ENCODE data around the gene MAN2C1. TPM values are rescaled to one million over a fixed set of nuclear protein-coding genes. Genes with fewer than 3 reads are reported as not detected.
"Not testable (repeated sequence)": the region's sequence is repeated elsewhere in the genome, so short reads cannot be mapped to it uniquely, and the experiment has no call there.

The MAN2C1 gene
- total RNA-seq, 2 donors from 2014 or later: 192 to 211 TPM

- intact Hi-C loops (cut with DNase I, micrococcal nuclease); ATAC-seq; DNase-seq: not testable (repeated sequence)
These were observed 19.1 kb downstream of the MAN2C1 start for GRCh38 chr15:75349351-75349669.

GRCh38 chr15:75348562-75349350 lies 19.7 kb downstream of the MAN2C1 start:
- ATAC-seq (peak; percentile 26), DNase-seq (peak; percentile 35 to 40)
- intact Hi-C loops (cut with DNase I, micrococcal nuclease): no loop called here

DNA sequence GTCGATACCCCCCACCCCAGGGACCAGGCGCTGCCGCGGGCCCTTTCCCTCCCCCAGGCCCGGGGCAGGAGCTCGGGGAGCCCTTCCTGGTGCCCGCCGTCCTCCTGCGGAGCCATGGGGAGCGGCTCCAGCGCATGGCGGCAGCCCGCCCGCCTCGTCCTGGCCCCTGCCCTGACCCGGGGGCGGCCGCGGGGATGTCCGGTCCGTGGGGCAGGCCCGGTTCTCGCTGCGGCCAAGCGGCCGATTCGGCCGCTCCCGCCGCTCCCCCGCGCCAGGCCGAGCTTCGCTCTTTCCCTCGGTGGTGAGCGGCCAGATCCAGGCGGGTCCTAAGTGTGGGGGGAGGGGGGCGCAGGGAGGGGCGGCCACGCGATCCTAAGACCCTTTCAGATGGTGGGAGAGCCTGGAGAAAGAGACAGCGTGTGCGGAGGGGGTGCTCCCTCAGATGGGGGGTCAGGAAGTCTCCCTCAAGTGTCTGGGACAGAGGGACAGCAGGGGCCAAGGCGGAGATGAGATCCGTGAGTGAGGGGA lies 20.3 kb downstream of the MAN2C1 start:
- DNase-seq (peak in 1 of 2 donors; percentile 51), ATAC-seq (peak; percentile 51)
- intact Hi-C loops (cut with DNase I, micrococcal nuclease): no loop called here

GRCh38 chr15:75347222-75348033 lies 21.0 kb downstream of the MAN2C1 start:
- intact Hi-C loops (cut with DNase I, micrococcal nuclease): no loop called here
- DNase-seq (peak; percentile 73 to 83), ATAC-seq (peak; percentile 78)

DNA sequence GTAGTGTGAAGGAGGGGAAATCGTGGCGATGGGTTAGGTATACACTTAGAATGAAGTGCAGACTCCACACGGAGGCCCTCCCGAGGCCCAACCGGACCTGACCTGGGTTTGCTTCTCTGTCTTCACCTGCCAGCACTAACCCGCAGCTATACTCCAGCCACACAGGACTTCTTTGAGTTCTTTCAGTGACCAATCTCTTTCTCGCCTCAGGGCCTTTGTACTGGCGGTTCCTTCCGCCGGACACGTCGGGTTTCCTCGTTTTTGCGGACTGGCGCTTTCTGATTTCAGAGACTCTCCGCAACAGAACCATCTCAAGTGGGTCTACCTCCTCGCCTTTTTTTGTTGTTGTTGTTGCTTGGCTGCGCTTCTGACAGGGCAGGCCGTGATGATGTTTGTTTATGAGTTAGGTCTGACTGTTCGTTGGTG lies 21.6 kb downstream of the MAN2C1 start, which contains the start of gene NEIL1:
Gene NEIL1, plus strand, starts transcription at position 244 of the 426 bp plus-strand sequence. CDS start 1,867 bp downstream, outside the sequence.
- DNase-seq (peak; percentile 55 to 63), ATAC-seq (peak; percentile 44)
- intact Hi-C loops (cut with DNase I, micrococcal nuclease): no loop called here

DNA sequence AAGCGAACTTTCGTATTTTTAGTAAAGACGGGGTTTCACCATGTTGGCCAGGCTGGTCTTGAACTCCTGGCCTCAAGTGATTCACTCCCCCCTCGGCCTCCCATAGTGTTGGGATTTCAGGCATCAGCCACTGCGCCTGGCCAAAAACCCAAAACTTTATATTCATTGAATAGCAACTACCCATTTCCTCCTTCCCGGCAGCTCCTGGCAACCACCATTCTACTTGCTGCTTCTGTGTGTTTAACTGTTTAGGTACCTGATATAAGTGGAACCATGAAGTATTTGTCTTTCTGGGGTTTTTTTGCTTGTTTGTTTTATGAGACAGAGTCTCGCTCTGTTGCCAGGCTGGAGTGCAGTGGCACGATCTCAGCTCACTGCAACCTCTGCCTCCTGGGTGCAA lies 24.5 kb downstream of the MAN2C1 start:
- intact Hi-C loops (cut with DNase I, micrococcal nuclease); ATAC-seq; DNase-seq: not testable (repeated sequence)

GRCh38 chr15:75342221-75342620 lies 26.2 kb downstream of the MAN2C1 start:
- DNase-seq (no peak), ATAC-seq (no peak)
- intact Hi-C loops (cut with DNase I, micrococcal nuclease): no loop called here

- intact Hi-C loops (cut with DNase I, micrococcal nuclease): no loop called here
- no peak for DNase-seq
- no peak for ATAC-seq
These were observed 28.7 kb downstream of the MAN2C1 start for GRCh38 chr15:75339531-75340240.

DNA sequence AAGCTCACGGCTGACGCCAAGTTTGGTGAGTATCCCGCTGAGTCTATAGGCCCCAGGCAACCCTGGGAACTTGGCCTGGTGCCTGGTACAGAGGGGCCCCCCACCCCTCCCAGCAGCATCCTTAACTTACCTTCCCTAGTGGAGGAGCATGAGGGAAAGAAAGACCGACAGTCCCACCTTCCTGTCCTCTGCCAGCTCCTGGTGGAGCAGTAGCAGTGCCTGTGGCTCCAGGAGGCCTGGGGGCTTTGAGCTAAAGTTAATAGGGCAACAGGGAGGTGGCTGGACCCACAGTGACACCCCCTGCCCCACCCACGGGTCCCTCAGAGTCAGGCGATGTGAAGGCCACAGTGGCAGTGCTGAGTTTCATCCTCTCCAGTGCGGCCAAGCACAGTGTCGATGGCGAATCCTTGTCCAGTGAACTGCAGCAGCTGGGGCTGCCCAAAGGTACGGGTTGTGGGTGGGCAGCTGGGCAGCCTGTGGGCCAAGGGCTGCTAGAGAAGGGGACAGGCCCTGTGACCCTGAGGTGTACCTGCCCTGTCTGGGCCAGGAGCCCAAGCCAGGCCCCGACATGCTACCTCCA lies 29.7 kb downstream of the MAN2C1 start:
- intact Hi-C loops (cut with DNase I, micrococcal nuclease): no loop called here
- DNase-seq: no peak
- no peak for ATAC-seq

DNA sequence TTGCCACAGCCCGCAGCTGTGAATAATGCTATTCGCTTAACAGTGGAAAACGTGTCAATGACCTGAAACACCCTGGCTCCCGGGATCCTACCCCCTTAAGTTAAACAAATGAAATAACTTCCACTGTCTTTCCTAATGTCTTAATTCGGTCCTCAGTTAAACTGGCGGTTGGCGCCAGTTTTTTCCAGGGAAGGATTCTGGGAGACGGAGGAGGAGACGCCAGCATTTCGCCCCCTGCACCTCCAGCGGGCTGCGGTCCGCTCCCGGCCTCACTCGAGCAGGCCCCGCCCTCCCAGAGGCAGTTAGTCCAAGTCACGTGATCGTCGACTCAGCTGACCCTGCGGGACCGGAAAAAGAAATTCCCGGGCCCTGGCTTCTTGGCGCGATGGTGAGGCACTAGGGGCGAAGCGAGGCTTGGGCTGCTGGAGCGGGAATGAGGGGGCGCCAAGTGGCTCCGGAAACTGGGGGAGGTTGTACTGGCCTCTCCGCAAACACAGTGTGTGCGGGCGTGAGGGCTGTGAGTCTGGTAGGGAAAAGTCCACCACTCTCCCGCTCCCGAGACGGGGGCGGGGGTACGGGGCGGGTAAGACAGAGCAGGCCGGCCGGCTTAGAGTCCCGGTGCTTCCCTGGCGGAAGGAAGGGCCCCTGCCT lies 32.6 kb downstream of the MAN2C1 start, which contains the start of gene COMMD4:
Gene COMMD4, plus strand, starts transcription at position 359 of the 651 bp plus-strand sequence. Its CDS starts 27 bp downstream, at position 386.
- ATAC-seq: peak; percentile 94

GRCh38 chr15:75335313-75335704 lies 33.1 kb downstream of the MAN2C1 start:
- DNase-seq (no peak), ATAC-seq (no peak)
- intact Hi-C loops (cut with DNase I, micrococcal nuclease): no loop called here

More for the DNA sequence above, 32.6 kb downstream of the MAN2C1 start, which contains the start of gene COMMD4:
- intact Hi-C loops (cut with DNase I, micrococcal nuclease): no loop called here
- peak; percentile 96 to 98 for DNase-seq

DNA sequence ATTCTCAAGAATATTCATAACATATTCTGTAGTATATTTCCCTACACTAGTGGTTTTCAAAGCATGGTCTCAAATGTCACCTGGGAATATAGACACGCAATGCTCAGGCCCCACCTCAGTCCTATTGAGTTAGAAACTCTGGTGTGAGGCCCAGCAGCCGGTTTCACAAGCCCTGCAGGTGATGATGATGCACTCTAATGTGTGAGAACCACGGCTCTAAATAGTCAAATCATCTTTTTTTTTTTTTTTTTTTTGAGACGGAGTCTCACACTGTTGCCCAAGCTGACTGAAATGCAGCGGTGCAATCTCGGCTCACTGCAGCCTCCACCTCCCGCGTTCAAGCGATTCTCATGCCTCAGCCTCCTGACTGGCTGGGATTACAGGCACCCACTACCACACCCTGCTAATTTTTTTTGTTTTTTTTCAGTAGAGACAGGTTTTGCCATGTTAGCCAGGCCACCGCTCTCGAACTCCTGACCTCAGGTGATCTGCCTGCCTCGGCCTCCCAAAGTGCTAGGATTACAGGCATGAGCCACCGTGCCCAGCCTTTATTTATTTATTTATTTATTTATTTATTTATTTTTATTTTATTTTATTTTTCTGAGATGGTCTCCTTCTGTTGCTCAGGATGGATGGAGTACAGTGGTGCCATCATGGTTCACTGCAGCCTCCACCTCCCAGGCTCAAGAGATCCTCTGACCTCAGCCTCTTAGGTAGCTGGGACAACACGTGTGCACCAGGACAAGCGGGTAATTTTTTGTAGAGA lies 34.6 kb downstream of the MAN2C1 start:
- intact Hi-C loops (cut with DNase I, micrococcal nuclease); ATAC-seq; DNase-seq: not testable (repeated sequence)

DNA sequence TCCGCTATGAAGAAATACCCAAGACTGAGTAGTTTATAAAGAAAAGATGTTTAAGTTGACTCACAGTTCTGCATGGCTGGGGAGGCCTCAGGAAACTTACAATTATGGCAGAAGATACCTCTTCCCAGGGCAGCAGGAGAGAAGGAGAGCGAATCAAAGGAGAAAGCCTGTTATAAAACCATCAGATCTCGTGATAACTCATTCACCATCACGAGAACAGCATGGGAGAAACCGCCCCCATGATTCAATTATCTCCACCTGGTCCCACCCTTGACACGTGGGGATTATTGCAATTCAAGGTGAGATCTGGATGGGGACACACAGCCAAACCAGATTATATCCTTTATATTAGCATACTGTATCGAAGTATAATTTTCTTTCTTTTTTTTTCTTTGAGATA lies 36.3 kb downstream of the MAN2C1 start:
- ATAC-seq; DNase-seq; intact Hi-C loops (cut with DNase I, micrococcal nuclease): not testable (repeated sequence)

DNA sequence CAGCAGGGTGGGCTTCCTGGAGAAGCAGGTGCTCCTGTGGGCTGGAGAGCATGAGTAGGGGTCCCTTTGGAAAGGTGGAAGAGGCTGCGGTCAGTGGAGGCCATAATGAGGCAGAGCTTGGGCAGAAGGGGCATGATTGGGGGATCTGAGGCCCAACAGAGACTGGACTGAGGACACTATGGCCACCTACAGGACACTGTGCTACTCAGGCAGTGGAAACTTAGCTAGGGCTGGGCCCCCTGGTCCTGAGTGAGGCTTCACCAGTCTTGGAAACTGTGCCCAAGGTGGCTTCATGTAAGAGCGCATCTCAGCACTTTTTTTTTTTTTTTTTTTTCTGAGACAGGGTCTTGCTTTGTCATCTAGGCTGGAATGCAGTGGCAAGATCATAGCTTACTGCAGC lies 38.8 kb downstream of the MAN2C1 start:
- no peak for ATAC-seq
- no peak for DNase-seq
- intact Hi-C loops (cut with DNase I, micrococcal nuclease): no loop called here

- intact Hi-C loops (cut with DNase I, micrococcal nuclease): no loop called here
- DNase-seq (no peak), ATAC-seq (no peak)
These were observed 39.7 kb downstream of the MAN2C1 start for GRCh38 chr15:75328493-75329314.

DNA sequence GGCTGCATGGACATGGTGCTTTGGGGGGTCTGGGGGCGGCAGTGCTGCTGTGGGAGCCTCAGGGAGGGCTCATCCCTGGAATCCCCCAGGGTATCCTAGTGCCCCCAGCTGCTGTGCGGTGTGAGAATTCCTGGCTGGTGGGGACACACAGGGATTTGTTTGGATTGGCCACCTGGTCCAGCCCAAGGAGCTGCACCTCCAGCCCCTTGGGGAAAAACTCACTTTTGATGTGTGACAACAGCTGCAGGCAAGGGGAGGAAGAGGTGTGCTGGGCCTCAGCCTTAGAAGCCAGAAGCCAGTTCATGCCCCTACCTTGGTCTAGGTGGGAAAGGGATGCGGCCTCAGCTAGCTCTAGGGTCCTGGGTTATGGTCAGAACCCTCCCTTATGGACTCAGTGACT lies 40.9 kb downstream of the MAN2C1 start:
- intact Hi-C loops (cut with DNase I, micrococcal nuclease): no loop called here
- no peak for ATAC-seq
- no peak for DNase-seq
